Myocyte (in vitro differentiated cells): ENCODE results near the gene HES7. TPM values are rescaled to one million over a fixed set of nuclear protein-coding genes. Genes with fewer than 3 reads are reported as not detected.

Source experiments
- DNase-seq: peaks from one replicate; pipeline ENCODE4 v3.0.0-alpha.2; 2012; ENCODE audit warnings: low read depth
- total RNA-seq: library from RNA; depleted of rRNA; stranded (reverse); fragments of >200 nt; gene quantifications from 2 replicates; pipeline ENCODE4 v1.2.3, GENCODE V29; 2014

The HES7 gene
- total RNA-seq, 1 donor from 2014 or later, result 0.53 TPM

DNA sequence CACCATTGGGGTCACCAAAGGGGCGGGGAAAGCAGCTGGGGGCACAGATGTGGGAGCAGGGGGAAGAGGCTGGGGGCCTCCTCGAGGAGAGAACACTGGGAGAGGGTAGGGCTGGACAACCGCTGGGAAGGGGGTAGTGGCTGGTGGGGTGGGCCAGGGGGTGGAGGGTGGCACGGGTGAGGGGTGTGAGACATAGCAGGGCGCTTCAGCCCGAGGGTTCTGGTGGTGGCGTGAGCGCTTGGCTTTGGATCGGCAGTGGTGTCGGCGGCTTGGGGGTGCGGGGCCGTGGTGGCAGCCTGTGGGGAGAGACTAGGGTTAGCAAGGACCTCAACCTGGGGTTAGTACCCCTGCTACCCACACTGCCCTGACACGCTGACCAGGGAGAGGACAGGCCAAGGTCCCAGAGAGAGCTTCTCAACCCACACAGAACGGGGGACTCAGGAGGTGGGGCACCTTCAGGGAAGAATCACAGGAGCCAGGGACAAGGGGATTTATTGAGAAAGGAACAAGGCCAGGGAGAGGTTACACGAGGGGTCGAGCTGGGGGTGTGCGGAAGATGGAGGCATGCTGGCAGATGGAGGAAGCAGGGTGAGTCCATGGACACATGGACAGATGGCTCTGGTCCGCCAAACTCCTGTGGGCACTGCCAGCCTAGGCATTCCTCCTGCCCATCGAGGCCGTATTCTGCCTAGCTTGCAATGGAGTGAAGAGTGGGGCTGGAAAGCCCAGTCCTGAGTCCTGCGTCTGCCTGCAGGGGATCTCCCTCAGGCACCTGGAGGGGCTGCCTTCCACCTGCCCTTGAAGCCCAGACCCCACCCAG is 19.9 kb upstream of the HES7 start:
- no peak for DNase-seq

DNA sequence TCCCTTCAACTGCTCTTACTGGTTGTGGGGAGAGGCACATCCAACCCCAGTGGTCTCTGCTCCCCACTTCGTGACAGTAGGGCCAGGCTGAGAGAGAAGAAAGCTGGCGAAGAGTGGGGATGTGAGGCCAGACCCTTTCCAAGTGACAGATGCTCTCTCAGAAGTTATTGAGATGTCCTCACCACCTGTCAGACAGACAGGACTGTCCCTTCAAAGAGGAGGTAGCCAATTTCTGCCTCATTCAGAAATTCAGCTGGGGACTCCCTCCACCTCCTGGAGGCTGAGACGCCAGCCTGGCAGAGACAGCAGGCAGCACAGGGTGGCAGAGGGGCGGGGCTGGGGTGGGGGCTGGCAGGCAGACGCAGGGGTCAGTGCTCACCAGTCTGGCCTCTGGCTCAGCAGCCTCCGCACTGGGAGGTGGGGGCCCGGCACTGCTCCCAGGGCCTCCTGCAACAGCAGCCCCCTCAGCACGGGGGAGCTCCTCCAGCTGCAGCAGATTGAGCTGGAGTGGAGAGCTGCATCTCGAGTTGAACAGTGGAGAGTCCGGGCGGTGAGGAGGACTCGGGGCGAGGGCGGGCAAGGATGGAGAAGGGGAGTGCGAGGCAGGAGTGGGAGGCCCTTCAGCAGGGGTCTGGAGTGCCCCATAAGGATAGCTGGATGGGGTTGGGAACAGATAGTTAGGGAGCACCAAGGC is 19.1 kb upstream of the HES7 start:
- no peak for DNase-seq

DNA sequence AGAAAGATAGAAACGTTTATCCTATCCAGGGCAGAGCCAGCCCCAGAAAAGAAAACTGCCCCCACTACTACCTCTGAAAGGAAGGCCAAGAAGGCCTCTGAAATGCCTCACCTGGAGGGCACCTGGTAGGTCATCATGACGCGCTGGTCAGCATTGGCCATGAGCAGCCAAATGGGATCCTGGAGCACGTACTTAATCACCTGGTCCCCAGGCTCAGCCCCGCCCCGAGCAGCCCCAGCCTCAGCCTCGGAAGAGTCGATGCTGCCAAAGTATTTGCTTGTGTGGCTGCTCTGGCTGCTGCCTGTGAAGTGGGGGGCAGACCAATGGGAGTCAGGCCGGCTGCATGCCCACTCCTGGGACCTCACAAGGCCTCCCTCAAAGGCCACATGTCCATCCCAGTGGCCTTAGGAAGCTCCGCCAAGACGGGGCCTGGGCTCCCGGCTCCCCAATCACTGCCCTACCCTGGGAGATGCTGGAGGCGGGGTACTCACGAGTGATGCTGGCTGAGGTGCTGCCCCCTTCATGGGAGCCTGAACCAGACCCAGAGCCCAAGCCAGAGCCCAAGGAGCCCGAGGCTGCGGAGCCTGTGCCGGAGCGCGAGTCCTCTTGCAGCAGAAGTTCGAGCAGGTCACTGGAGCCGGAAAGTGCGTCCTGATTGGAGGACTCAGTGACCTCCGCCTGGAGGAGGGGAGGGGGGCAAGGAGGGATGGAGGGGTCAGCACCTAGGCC is 18.4 kb upstream of the HES7 start:
- DNase-seq, result no peak

DNA sequence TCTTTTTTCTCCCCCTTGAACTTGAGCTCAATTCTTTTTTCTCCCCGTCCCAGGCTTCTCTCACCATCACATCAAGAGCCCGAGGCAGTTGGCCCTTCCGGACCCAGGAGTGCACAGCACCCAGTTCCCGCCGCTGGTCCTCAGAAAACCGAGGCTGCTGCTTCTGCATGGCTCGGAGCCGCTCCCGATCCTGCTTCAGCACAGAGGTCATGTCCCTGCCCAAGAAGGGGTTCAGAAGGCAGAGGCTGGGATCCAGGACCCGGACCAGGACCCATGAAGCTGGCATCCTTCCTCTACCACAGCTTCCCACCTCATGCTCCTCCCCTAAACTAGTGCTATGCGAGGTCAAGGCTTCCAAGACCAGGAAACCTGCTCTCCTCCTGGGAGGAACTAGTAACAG is 17.8 kb upstream of the HES7 start:
- no peak for DNase-seq

DNA sequence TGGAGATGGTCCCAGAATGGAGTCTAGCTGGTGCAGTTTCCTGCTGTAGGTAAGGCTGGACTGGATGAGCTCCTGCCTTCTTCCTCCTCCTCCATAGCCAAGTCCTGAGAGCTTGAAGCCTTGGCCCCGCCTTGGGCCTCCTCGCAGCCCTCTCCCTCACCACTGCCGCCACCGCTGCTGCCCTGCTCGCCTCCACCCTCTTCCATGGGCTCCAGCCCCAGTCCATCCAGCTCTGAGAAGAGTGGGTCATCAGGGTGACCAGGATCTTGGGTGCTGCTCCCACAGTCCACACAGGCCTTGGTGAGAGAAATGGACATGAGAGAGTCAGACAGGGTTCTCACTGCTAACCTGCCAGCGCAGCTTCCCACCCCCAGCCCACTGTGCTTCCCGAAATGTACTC is 17.1 kb upstream of the HES7 start:
- no peak for DNase-seq

DNA sequence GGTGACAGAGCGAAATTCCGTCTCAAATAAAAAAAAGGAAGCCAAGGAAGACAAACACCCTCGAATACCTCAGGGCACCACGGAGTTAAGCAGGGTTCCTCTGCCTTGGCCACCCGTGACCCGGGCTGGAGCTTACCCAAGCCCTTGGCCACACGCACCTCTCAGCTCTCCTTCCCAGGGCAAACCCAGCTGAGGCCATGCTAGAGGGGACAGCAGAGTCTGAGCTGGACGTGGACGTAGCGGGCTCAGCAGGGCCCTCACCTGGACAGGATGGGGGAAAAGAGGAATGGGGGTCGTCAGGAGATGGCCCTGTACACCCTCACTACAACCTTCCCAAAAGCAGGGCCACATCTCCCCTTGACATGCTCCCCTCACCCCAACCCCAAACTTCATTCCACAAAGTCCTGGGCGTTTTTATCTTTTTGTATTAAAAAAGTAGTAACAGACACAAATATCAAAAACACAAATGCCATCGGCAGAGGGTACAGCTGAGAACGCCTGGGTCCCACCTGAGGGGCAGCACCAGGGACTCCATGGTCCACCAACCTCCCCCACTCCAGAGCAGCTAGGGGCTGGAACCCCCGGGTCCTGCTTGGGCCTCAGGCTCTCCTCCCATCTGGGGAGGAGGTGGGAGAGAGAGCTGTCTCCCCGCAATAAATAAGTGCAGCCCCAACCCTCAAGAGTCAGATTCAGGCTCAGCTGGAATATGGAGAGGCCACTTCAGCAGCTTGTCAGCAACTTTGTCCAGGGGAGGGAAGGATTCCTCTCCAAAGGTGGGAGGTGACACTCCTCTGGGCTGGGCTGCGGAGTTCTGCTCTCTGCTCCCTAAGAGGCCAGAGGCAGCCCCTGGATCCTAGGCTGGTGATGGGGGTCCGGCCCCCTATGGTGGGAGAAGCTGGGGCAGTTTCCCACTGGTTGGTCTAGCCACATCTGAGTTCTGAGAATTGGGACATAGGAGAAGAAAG is 16.4 kb upstream of the HES7 start:
- DNase-seq, result no peak

DNA sequence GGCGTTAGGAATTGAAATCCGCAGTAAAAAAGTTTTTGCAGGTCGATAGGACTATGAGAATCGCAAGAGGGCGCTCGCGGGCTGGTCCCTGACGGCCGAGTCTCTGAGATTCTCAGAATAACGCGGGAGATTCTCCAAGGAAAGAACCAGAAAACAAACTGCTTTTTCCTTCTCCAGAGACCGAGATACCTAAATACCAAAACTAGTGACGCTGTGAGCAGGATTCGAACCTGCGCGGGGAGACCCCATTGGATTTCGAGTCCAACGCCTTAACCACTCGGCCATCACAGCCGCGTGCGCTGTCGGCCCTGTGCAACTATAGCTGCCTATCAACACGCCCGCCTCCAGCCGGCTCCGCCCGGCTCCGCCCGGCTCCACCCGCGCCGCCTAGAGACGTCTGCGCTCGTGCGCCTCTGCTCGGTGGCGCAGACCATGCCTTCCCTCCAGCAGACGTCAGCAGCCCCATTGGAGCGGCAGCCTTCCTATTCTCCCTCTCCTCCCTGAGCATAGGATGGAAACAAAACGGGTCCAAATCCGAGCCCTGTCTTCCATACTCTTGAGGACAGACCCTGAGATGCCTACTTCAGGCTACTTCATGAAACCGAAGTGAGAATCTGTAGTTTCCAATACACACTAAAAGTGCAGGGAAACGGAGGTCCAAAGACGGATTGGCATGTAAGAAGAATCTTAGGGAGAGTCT is 14.9 kb upstream of the HES7 start:
- peak; percentile 98 for DNase-seq

DNA sequence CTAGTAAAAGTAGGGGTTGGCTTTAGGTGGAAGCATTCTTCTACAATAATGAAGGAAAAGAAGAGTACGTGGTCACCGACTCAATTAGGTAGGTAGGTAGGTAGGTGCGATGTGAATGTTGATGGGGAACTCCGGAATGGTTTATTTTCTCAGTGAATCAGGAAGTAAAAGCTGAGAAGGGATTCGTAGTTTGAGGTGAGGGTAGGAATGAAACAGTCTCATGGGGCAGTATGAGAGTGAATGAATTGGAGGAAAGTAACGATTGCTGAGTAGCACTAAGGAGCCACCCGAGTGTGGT is 14.4 kb upstream of the HES7 start:
- no peak for DNase-seq

DNA sequence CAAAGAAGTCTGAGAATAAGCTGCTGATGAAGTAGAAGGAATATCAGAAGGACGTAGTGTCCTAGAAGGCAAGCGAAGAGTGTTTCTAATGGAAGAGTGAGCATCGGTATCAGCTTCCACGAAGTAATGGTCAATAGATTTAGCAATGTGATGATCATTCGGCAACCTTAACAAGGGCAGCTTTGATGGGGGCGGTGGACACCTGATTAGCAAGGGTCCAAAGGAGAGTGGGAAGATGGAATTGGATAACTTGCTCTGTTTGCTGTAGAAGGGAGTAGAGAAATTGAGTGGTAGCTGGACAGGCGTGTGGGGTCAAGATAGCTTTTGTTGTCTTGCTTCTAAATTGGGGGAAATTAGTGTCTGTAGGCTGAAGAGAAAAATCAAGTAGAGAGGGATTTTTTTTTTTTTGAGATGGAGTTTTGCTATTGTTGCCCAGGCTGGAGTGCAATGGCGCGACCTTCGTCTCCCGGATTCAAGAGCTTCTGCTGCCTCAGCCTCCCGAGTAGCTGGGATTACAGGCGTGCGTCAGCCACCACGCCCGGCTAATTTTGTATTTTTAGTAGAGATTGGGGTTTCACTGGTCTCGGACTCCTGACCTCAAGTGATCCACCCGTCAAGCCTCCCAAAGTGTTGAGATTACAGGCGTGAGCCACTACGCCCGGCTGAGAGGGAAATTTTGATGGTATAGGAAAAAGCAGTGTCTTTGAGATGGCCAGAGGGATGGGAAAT is 13.9 kb upstream of the HES7 start:
- DNase-seq, result no peak

DNA sequence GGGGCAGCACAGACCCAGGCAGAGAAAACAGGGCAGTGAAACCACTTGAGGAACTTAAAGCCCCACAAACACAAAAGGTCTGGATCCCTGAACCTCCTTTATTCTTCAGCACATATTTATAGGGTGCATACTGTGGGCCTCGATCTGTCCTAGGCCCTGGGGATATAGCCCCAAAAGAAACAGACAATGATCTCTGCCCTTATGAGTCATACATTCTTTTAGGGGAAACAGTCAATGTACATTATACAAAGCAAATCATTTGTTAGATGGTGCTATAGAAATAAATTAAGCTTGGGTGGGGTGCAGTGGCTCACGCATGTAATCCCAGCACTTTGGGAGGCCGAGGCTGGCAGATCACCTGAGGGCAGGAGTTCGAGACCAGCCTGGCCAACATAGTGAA is 10.0 kb upstream of the HES7 start:
- DNase-seq, result no peak

DNA sequence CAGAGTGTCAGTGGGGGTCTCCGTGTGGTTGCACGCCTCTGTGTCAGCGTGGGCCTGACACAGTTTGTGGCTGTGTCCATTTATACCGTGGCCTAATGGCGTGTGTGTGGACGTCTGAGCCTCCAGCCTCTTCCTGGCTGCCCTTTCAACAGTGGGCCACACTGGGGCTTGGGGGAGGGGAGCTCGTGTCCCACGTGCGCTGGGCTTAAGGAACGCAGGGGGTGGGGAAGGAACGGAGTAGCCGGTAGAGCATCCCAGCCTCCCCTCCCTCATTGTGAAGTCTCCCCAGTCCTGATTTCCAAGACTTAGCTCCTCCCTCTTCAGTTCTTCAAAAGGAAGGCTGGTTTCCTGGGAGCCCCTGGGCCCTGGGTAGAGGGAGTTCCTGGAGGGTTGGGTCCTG is 9.5 kb upstream of the HES7 start:
- no peak for DNase-seq

DNA sequence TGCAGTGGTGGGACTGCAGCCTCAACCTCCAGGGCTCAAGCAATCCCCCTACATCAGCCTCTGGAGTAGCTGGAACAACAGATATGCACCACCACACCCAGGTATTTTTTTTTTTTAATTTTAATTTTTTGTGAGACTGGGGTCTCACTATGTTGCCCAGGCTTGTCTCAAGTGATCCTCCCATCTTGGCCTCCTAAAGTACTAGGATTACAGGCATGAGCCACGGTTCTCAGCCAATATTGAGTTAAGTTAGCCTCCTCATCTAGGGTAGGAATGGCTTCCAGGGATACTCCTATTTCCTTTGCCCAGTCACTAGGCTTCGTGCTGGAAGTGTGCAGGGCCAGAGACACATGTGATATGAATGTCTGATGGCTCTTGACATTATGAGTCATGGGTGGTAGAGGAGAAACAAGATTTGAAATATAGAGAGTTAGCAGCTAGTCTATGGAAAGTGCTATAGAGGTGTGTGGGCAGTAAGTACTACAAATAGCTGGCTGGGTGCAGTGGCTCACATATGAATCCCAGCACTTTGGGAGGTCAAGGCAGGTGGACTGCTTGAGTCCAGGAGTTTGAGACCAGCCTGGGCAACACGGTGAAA is 8.0 kb upstream of the HES7 start:
- DNase-seq, result no peak

DNA sequence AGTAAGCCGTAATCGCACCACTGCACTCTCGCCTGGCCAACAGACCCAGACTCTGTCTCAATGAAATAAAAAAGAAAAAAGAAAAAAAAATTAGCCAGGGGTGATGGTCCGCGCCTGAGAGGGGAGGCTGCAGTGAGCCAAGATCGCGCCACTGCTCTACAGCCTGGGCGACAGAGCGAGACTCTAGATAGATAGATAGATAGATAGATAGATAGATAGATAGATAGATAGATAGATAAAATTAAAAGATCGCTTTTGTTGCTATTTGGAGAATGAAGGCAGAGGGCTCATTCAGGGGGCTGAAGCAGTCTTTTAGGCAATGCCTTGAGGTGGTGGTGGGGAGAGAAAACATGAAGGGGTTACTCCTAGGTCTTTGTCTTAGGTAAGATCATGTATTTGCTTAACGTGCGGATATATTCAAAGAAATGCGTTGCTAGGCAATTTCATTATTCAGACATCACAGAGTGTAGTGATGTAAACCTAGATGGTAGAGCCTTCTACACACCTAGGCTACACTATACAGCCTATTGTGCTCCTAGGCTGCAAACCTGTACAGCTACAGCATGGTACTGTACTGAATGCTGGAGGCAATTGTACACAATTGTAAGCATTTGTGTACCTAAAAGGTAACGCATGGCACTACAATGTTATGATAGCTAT is 4.3 kb upstream of the HES7 start:
- no peak for DNase-seq

DNA sequence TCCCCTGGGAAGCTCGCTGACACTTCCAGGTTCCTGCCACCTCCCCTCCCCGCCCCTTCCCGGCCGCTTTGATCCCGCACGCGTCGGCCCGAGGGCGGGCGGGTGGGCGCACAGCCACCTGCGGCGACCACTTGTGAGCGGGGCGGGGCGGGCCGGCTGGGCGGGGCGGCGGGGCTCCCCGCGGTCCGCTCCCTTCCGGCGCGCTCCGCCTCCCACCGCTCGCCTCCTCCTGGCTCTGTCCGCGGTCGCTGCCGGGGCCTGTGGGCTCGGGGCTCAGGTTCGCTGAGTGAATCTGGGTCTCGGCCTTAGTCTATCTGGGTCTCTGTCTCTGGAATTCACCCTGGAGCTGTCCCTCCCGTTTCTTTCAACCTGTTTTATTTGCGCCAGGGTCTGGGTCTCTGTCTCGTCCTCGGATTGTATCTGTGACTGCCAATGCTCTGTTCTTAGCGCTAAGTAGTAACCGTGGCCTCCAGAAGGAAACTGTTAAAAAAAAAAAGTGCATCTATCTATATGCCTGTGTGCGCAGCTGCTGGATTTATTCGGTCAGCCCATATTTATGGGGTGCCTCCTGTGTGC is 2.7 kb upstream of the HES7 start:
- DNase-seq, result peak; percentile 49

DNA sequence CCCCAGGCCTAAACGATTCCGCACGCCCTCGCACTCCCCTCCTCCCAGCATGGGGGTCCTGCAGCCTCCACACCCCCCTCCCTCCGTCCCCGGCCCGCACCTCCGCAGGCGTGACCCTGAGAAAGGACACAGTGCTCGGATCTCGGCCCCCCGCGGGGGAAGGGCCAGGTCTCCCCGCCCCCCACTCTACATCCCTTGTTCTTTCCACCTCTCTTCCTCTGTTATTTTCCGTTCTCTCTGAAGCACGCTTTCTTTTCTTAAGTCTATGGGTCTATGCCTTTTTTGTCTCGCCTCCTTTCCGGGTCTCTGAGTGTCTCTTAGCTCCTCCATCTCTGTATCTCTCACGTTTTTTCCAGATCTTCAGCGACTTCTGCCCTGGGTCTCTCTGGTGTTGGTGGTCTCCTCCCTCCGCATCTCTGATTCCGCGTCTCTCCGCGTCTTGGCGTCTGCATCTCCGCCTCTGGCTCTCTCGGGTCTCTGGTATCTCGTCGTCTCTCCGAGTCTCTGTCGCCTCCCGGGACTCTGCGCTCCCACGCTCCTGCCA is 2.1 kb upstream of the HES7 start:
- peak; percentile 20 for DNase-seq

DNA sequence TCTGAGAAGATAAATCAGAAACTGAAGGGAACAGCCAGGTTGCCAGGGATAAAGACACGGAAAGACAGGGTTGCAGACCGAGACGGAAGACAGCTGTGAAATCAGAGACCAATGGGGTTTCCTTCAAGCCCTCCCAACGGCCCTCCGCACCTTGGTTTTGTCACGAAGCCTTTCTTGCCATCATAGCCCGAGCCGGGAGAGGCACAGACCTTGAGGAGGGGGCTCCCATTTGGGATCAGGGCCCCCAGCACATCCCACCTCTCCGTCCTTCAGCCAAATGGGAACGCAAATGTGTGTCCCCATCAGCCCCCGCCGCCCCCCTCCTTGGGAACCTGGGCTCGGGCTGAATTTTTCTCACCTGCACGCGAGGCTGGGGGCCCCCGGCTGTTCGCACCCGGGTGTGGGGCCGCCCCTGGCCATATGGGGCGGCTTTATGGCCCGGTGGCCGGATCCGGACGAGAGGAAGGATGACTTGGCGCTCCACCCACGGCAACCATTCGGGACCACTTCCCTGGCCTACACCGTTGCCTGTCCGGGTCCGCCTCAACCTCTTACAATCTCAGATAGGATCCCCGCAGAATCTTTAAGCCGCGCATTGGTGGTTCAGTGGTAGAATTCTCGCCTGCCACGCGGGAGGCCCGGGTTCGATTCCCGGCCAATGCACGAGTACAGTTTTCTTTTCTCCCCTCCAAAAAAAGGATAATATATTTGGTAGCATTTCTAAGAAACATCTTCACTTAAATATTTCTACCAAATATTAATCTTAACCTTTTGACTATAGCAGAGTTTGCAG is 1.4 kb upstream of the HES7 start:
- DNase-seq, result peak; percentile 77

DNA sequence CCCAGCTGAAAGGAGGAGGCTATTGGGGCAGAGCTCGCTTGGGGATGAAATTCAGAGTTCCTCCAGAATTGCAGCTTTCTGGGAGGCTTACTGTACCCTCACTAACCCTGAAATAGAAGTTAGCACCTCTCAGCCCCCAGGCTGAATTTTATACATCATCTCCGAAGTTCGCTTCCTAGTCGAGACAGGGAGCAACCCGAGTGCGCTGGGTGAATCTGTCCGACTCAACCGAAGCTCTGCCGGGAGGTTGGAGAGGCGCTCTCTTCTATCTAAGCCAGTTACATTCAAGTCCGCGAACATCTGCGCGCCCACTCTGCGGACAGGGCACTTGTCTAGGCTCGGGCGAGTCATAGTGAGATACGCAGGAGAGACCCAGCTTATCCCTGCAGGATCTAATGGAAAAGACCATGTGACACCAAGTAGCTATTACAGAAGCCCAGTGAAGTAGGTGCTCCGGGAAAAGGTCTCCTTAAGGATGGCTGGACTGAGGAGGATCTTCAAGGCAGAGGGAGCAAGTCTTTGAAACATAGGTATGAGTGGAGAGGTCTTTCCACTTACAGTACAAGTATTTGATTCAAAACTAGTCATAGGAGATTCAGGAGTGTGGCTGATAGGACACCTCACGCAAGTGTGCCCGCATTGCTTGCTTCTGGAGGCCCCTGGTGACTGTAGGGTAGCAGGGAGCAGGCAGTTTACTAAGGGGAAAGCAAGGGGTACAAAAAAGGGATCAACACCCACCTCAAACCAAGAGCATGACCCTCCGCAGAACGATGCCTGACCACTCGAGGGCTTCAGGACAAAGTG is 646 bp upstream of the HES7 start:
- peak; percentile 21 for DNase-seq
